ENCODE data around the gene CBX4. TPM values are rescaled to one million over a fixed set of nuclear protein-coding genes. Genes with fewer than 3 reads are reported as not detected.

The CBX4 gene
- polyA plus RNA-seq, 1 of the 3 experiments (the other 2 are of a cell fraction) = 21.9 TPM

- TF ChIP-seq RAD21 (IDR thresholded peaks at IDR 0.05; ENCODE audit: low read length) = no peak; the same call in 1 of the 2 replicates
- TF ChIP-seq SMC3 (IDR thresholded peaks at IDR 0.05; ENCODE audit: low read depth, low read length) = 0 out of 2 replicates have a peak, but pooled peaks have one; percentile 10
Observed at GRCh38 chr17:79796763-79797491, 42.3 kb downstream of the CBX4 start, which contains the start of gene CBX8 (continued).

DNA sequence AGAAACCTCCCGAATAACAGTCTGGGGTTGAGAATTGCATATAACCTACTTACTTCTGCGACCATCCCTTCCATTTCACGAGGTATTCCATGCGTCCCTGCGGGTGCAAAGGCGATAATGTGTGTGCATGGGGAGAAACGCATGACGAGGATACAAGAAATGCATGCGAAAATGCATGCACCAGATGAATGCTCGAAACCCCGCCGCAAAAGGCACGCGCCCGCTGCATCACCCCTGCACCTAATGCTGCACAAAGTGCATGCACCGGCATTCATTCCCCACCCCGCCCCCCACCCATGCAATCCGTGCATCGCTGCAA lies 42.8 kb downstream of the CBX4 start:
- peaks cover 11% of the 10 kb centered on the region; the same call in 1 of the 2 replicates for H4K20me1 ChIP-seq (ENCODE audit: insufficient read depth)
- peaks cover 4% of the 10 kb centered on the region for H3F3A ChIP-seq (replicated peaks; ENCODE audit: insufficient read depth)
- H3K9me3 ChIP-seq = no peaks in the 10 kb centered on the region
- CTCF ChIA-PET = interaction anchor here (0.6 to 9.7 kb wide), 13 partner anchors 7 to 438 kb away, joined by 3 to 146 read pairs (median 6); partner anchors contain the start of gene CBX4
- H3K4me1 ChIP-seq (ENCODE audit: control insufficient read depth in 1 of 2, insufficient read depth in 2 of 2, low read depth in 1 of 2, low read length in 1 of 2) = peaks cover 23 to 47% of the 10 kb centered on the region in 2 experiments; a peak in 3 of 4 replicates
- DNase-seq = no peak
- H3K27ac ChIP-seq (ENCODE audit: low read depth in 2 of 2, low read length in 1 of 2) = peak overlapping the region; percentile 82 to 98; a peak in 3 of 4 replicates
- H3K36me3 ChIP-seq (replicated peaks in 1 of 2; ENCODE audit: control insufficient read depth in 1 of 2, insufficient read depth in 2 of 2, low read length in 1 of 2) = peaks cover 0 to 24% of the 10 kb centered on the region in 2 experiments
- H3K27me3 ChIP-seq (ENCODE audit: insufficient read depth) = no peaks in the 10 kb centered on the region
- peak overlapping the region; percentile 83 for H3K9ac ChIP-seq
- peaks cover 18% of the 10 kb centered on the region for H3K79me2 ChIP-seq (ENCODE audit: insufficient read depth)
- no peaks in the 10 kb centered on the region for H3K9me2 ChIP-seq
- POLR2A ChIA-PET = interaction anchor here (0.6 to 3.3 kb wide), 12 partner anchors 10 to 305 kb away, joined by 3 to 50 read pairs (median 6); partner anchors contain the start of genes CBX2, CBX4 and GAA
- peak overlapping the region; percentile 65; the same call in 1 of the 2 replicates for H2AFZ ChIP-seq (ENCODE audit: low read depth)
- H3K4me2 ChIP-seq = peak overlapping the region; percentile 97
- no peak for TF ChIP-seq RXRA (IDR thresholded peaks at IDR 0.05; ENCODE audit: borderline replicate concordance, low read depth)
- TF ChIP-seq EP300 (IDR thresholded peaks at IDR 0.05; ENCODE audit: borderline replicate concordance in 1 of 2, low read depth in 1 of 2, low read length in 1 of 2) = no peak
- TF ChIP-seq FOXM1 (IDR thresholded peaks at IDR 0.05; ENCODE audit: low read depth) = no peak
- no peak for TF ChIP-seq EZH2phosphoT487 (IDR thresholded peaks at IDR 0.05; ENCODE audit: borderline replicate concordance, low read depth)
- peak; percentile 65; the same call in 1 of the 2 replicates for TF ChIP-seq MXI1 (IDR thresholded peaks at IDR 0.05; ENCODE audit: low read depth, low read length)
- TF ChIP-seq NRF1 (IDR thresholded peaks at IDR 0.05; ENCODE audit: low read depth, low read length) = no peak
- TF ChIP-seq GATA2 (CRISPR knock-in tag; IDR thresholded peaks at IDR 0.05) = no peak
- no peak for TF ChIP-seq FOSL2 (IDR thresholded peaks at IDR 0.05; ENCODE audit: borderline replicate concordance, low read depth)
- TF ChIP-seq NFIC (IDR thresholded peaks at IDR 0.05; ENCODE audit: borderline replicate concordance) = no peak
- under 1% methylated on average over 19 of the region's 19 CpGs for WGBS (ENCODE audit: low lambda C conversion rate)
- H3K4me3 ChIP-seq (ENCODE audit: low read depth in 2 of 2, low read length in 1 of 2) = peak overlapping the region; percentile 79 to 85

GRCh38 chr17:79795795-79796443 lies 43.3 kb downstream of the CBX4 start:
- Histone ChIP-seq H3K27me3 (ENCODE audit: insufficient read depth) (no peaks in the 10 kb centered on the region), H3K79me2 (ENCODE audit: insufficient read depth) (peaks cover 18% of the 10 kb centered on the region), H3K9ac (peak overlapping the region; percentile 83), H3K27ac (ENCODE audit: low read depth in 2 of 2, low read length in 1 of 2) (peak overlapping the region; percentile 82 to 98; a peak in 3 of 4 replicates), H3K36me3 (replicated peaks in 1 of 2; ENCODE audit: control insufficient read depth in 1 of 2, insufficient read depth in 2 of 2, low read length in 1 of 2) (peaks cover 0 to 24% of the 10 kb centered on the region in 2 experiments), H3F3A (replicated peaks; ENCODE audit: insufficient read depth) (peaks cover 4% of the 10 kb centered on the region), H3K4me3 (ENCODE audit: low read depth in 2 of 2, low read length in 1 of 2) (peak overlapping the region; percentile 79 to 85), H4K20me1 (ENCODE audit: insufficient read depth) (peaks cover 11% of the 10 kb centered on the region; the same call in 1 of the 2 replicates), H3K9me3 (no peaks in the 10 kb centered on the region), H2AFZ (ENCODE audit: low read depth) (no peak overlapping the region), H3K9me2 (no peaks in the 10 kb centered on the region), H3K4me1 (ENCODE audit: control insufficient read depth in 1 of 2, insufficient read depth in 2 of 2, low read depth in 1 of 2, low read length in 1 of 2) (peaks cover 23 to 51% of the 10 kb centered on the region in 2 experiments; a peak in 3 of 4 replicates), H3K4me2 (peak overlapping the region; percentile 97)
- ChIA-PET CTCF (interaction anchor here (1.0 to 9.7 kb wide), 11 partner anchors 9 to 268 kb away, joined by 3 to 146 read pairs (median 9); partner anchors contain the start of gene CBX4), POLR2A (interaction anchor here (0.8 to 3.3 kb wide), 6 partner anchors 9 to 43 kb away, joined by 4 to 50 read pairs (median 9); partner anchors contain the start of genes CBX2 and CBX4)
- peak; percentile 44 for DNase-seq
- TF ChIP-seq CTCF (IDR thresholded peaks at IDR 0.05) (no peak), EP300 (IDR thresholded peaks at IDR 0.05; ENCODE audit: borderline replicate concordance in 1 of 2, low read depth in 1 of 2, low read length in 1 of 2) (no peak)
- WGBS (ENCODE audit: low lambda C conversion rate) = 68% methylated on average over 8 of the region's 8 CpGs

Data from SK-N-SH (cell line).